DND-41 (cell line): Measurements from ENCODE around the gene ASIC4.

Source experiments
- ATAC-seq: fragments of 200-7000 bp; cut with Tn5 transposase; 3 replicates; pipeline ENCODE4 v1.9.1; 2021; ENCODE audit warnings: low read depth; ENCODE audit not compliant: insufficient read depth
- DNase-seq: peaks from one replicate; pipeline ENCODE4 v3.0.0-alpha.2; 2020
- H2AFZ ChIP-seq: 2 replicates; pipeline ENCODE4 v1.6.0; 2012; ENCODE audit warnings: low read depth, low read length
- H3K27ac ChIP-seq: 2 replicates; pipeline ENCODE4 v1.5.1; 2012; ENCODE audit warnings: low read length, inconsistent platforms
- H3K27me3 ChIP-seq: fragments of 200-600 bp; sonication (generic); 2 replicates; pipeline ENCODE4 v1.6.0; 2012; ENCODE audit warnings: low read length, mild to moderate bottlenecking, inconsistent platforms; ENCODE audit not compliant: insufficient read depth, poor library complexity
- H3K36me3 ChIP-seq: 2 replicates; pipeline ENCODE4 v1.5.1; 2012; ENCODE audit warnings: low read length, inconsistent platforms; ENCODE audit not compliant: insufficient read depth
- H3K4me1 ChIP-seq: 2 replicates; pipeline ENCODE4 v1.5.1; 2012; ENCODE audit warnings: mild to moderate bottlenecking, low read length; ENCODE audit not compliant: insufficient read depth
- H3K4me2 ChIP-seq: 2 replicates; pipeline ENCODE4 v1.6.0; 2012; ENCODE audit warnings: mild to moderate bottlenecking, moderate library complexity, low read length, inconsistent platforms; ENCODE audit not compliant: insufficient read depth
- H3K4me3 ChIP-seq, 2 experiments: fragments of 200-600 bp in 1 of 2; shearing (Covaris generic) in 1 of 2; 2 replicates each; pipeline ENCODE4 v1.5.1; 2012 to 2016; ENCODE audit warnings: inconsistent platforms in 2 of 2, low read length in 2 of 2, mild to moderate bottlenecking in 2 of 2, low read depth in 1 of 2, moderate library complexity in 1 of 2
- H3K79me2 ChIP-seq: 2 replicates; pipeline ENCODE4 v1.6.0; 2012; ENCODE audit warnings: low read length, inconsistent platforms; ENCODE audit not compliant: insufficient read depth
- H3K9ac ChIP-seq: 2 replicates; pipeline ENCODE4 v1.6.0; 2012; ENCODE audit warnings: low read depth, mild to moderate bottlenecking, inconsistent platforms, low read length, moderate library complexity
- H3K9me3 ChIP-seq: 2 replicates; pipeline ENCODE4 v1.5.1; 2012; ENCODE audit warnings: low read length, moderate library complexity, mild to moderate bottlenecking, inconsistent platforms; ENCODE audit not compliant: insufficient read depth, severe bottlenecking
- H4K20me1 ChIP-seq: 2 replicates; pipeline ENCODE4 v1.6.0; 2012; ENCODE audit warnings: low read length; ENCODE audit not compliant: insufficient read depth
- CTCF ChIP-seq: IDR thresholded peaks from 2 replicates; pipeline ENCODE4 v1.5.1; 2012; ENCODE audit warnings: borderline replicate concordance, low read length, moderate library complexity, mild to moderate bottlenecking; ENCODE audit not compliant: poor library complexity, severe bottlenecking; ENCODE audit errors: extremely low read depth
- EZH2 ChIP-seq: IDR thresholded peaks from 3 replicates; pipeline ENCODE4 v1.6.1; 2012; ENCODE audit warnings: borderline replicate concordance, low read depth, mild to moderate bottlenecking, moderate library complexity, low read length, inconsistent platforms; ENCODE audit not compliant: severe bottlenecking

ASIC4 gene

GRCh38 chr2:219557320-219557719, 43.0 kb downstream of the ASIC4 start:
- H3K27me3 ChIP-seq: no peaks in the 10 kb centered on the region
- no peak overlapping the region for H3K4me3 ChIP-seq
- no peak overlapping the region for H2AFZ ChIP-seq
- no peak overlapping the region for H3K4me2 ChIP-seq
- H3K79me2 ChIP-seq: no peaks in the 10 kb centered on the region
- H3K9ac ChIP-seq: no peak overlapping the region
- no peak for DNase-seq
- no peaks in the 10 kb centered on the region; the same call in 1 of the 2 replicates for H4K20me1 ChIP-seq
- no peaks in the 10 kb centered on the region for H3K9me3 ChIP-seq
- no peak overlapping the region for H3K27ac ChIP-seq
- TF ChIP-seq EZH2: no peak
- no peak for TF ChIP-seq CTCF
- ATAC-seq: no peak
- no peaks in the 10 kb centered on the region for H3K4me1 ChIP-seq
- H3K36me3 ChIP-seq: no peaks in the 10 kb centered on the region

GRCh38 chr2:219557791-219558785, 43.8 kb downstream of the ASIC4 start:
- no peak overlapping the region for H3K27ac ChIP-seq
- H3K27me3 ChIP-seq: no peaks in the 10 kb centered on the region
- H3K4me3 ChIP-seq: no peak overlapping the region
- no peak overlapping the region for H2AFZ ChIP-seq
- H3K79me2 ChIP-seq: no peaks in the 10 kb centered on the region
- H4K20me1 ChIP-seq: no peaks in the 10 kb centered on the region; the same call in 1 of the 2 replicates
- no peak for ATAC-seq
- no peak for TF ChIP-seq CTCF
- no peak for TF ChIP-seq EZH2
- no peaks in the 10 kb centered on the region for H3K4me1 ChIP-seq
- H3K9ac ChIP-seq: no peak overlapping the region
- no peak overlapping the region for H3K4me2 ChIP-seq
- no peak for DNase-seq
- no peaks in the 10 kb centered on the region for H3K9me3 ChIP-seq
- H3K36me3 ChIP-seq: no peaks in the 10 kb centered on the region

- no peaks in the 10 kb centered on the region for H3K36me3 ChIP-seq
- H3K4me1 ChIP-seq: no peaks in the 10 kb centered on the region
- no peaks in the 10 kb centered on the region for H3K9me3 ChIP-seq
- no peak for TF ChIP-seq EZH2
- no peak for TF ChIP-seq CTCF
- no peaks in the 10 kb centered on the region for H3K79me2 ChIP-seq
- no peaks in the 10 kb centered on the region; the same call in 1 of the 2 replicates for H4K20me1 ChIP-seq
- no peak overlapping the region for H3K9ac ChIP-seq
- no peak overlapping the region for H3K4me2 ChIP-seq
- H3K27ac ChIP-seq: no peak overlapping the region
- no peak overlapping the region for H2AFZ ChIP-seq
- DNase-seq: no peak
- H3K27me3 ChIP-seq: no peaks in the 10 kb centered on the region
- no peak overlapping the region for H3K4me3 ChIP-seq
- ATAC-seq: no peak
Observed at GRCh38 chr2:219559156-219559915, 45.1 kb downstream of the ASIC4 start.
